GM06990 (cell line): ENCODE data around the gene RASL12.

ENCODE experiments used
- DNase-seq: peaks from one replicate; pipeline ENCODE4 v3.0.0-alpha.2; 2011; ENCODE audit not compliant: insufficient read length; ENCODE audit errors: extremely low read depth
- H3K27me3 ChIP-seq: replicated peaks from 2 replicates; pipeline ENCODE4 v1.6.0; 2011; ENCODE audit warnings: low read length; ENCODE audit not compliant: control insufficient read depth, insufficient read depth
- H3K36me3 ChIP-seq: 2 replicates; pipeline ENCODE4 v1.5.1; 2011; ENCODE audit warnings: low read length; ENCODE audit not compliant: control insufficient read depth, insufficient read depth
- H3K4me3 ChIP-seq: replicated peaks from 2 replicates; pipeline ENCODE4 v1.5.1; 2011; ENCODE audit warnings: low read depth, mild to moderate bottlenecking, control low read depth, low read length
- CTCF ChIP-seq: IDR thresholded peaks from 2 replicates; pipeline ENCODE4 v1.5.1; 2011; ENCODE audit warnings: low read length, control low read depth, mild to moderate bottlenecking, inconsistent platforms; ENCODE audit not compliant: insufficient read depth, poor library complexity, severe bottlenecking

RASL12 gene

DNA sequence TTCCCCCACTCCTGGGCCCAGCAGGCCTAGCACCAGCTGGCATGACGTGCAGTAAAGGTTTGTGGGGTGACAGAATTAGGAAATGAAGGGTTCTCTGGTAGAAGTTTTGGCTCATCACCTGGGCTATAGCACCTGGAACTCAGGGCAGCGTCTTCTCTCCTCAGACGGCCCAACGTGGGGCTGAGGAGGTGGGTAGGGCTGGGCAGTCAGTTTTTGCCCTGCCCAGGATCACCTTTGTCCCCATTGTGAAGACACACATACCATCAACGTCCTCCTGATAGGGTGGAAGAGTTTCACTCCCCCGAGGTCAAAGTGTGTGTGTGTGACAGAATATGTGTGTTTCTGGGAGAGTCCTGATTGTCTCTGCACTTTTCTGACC lies 20.8 kb upstream of the RASL12 start:
- no peak for TF ChIP-seq CTCF
- DNase-seq = no peak

GRCh38 chr15:65087873-65088642 lies 20.3 kb upstream of the RASL12 start:
- DNase-seq = no peak
- TF ChIP-seq CTCF = no peak
- H3K4me3 ChIP-seq = no peak overlapping the region
- no peaks in the 10 kb centered on the region; the same call in 1 of the 2 replicates for H3K27me3 ChIP-seq
- no peaks in the 10 kb centered on the region; the same call in none of the 2 replicates for H3K36me3 ChIP-seq

More for the DNA sequence above, 20.8 kb upstream of the RASL12 start:
- Histone ChIP-seq H3K27me3 (no peaks in the 10 kb centered on the region; the same call in 1 of the 2 replicates), H3K36me3 (no peaks in the 10 kb centered on the region; the same call in none of the 2 replicates), H3K4me3 (no peak overlapping the region)

GRCh38 chr15:65087411-65087810 lies 19.6 kb upstream of the RASL12 start:
- TF ChIP-seq CTCF = no peak
- no peaks in the 10 kb centered on the region; the same call in 1 of the 2 replicates for H3K27me3 ChIP-seq
- no peak overlapping the region for H3K4me3 ChIP-seq
- no peak for DNase-seq
- no peaks in the 10 kb centered on the region; the same call in 1 of the 2 replicates for H3K36me3 ChIP-seq

GRCh38 chr15:65086680-65087111 lies 18.9 kb upstream of the RASL12 start:
- DNase-seq = no peak
- Histone ChIP-seq H3K36me3 (no peaks in the 10 kb centered on the region; the same call in 1 of the 2 replicates), H3K27me3 (no peaks in the 10 kb centered on the region; the same call in 1 of the 2 replicates), H3K4me3 (no peak overlapping the region)
- no peak for TF ChIP-seq CTCF

DNA sequence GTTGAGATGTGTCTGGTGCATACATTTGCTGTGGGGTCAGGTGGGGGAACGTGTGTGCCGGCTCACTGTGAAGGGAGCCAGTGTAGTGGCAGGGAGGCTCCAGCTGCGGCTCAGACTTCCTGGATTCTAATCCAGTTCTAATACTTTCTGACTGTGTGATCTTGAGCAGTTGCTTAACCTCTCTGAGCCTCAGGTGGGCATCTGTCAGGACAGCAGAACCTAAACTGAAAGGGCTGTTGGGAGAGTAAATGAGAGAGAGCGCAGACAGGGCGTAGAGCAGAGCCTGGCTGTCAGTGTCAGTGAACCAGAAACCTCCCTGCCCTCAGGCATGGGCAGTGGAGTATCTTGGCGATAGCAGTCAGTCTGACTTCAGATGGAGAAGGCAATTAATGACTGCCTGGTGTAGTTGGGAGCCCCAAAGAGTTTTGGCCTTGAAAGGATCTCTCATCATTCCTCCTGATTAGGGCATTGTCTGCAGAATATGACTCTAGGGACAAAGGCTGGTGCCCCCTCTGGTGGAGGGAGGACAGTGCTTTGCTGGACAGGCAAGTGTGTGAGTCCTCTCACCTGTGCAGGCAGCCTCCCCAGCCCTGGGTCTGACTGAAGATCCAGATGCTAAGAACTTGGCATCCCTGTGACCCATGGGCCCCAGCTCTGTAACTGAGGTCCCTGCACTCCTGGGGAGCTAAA lies 18.3 kb upstream of the RASL12 start:
- TF ChIP-seq CTCF = peak; percentile 46
- Histone ChIP-seq H3K4me3 (no peak overlapping the region), H3K36me3 (no peaks in the 10 kb centered on the region; the same call in 1 of the 2 replicates), H3K27me3 (no peaks in the 10 kb centered on the region; the same call in 1 of the 2 replicates)
- no peak for DNase-seq
